Suprapubic skin (tissue), 4 donors: ENCODE measurements around the gene PI4K2B. TPM values are rescaled to one million over a fixed set of nuclear protein-coding genes. Genes with fewer than 3 reads are reported as not detected.

Source experiments
- DNase-seq, 2 donors: peaks; one replicate each; pipeline ENCODE4 v3.0.0-alpha.2; 2019; ENCODE audit warnings: low spot score in 2 of 2
- H3K27ac ChIP-seq: fragments of 200-600 bp; sonication (generic); one replicate; pipeline ENCODE4 v1.5.1; 2019
- H3K27me3 ChIP-seq: fragments of 200-600 bp; sonication (generic); one replicate; pipeline ENCODE4 v1.5.1; 2019
- H3K36me3 ChIP-seq: fragments of 200-600 bp; sonication (generic); one replicate; pipeline ENCODE4 v1.5.1; 2019
- H3K4me1 ChIP-seq: fragments of 200-600 bp; sonication (generic); one replicate; pipeline ENCODE4 v1.5.1; 2019
- H3K4me3 ChIP-seq: fragments of 200-600 bp; sonication (generic); one replicate; pipeline ENCODE4 v1.5.1; 2019; ENCODE audit warnings: mild to moderate bottlenecking
- H3K9me3 ChIP-seq: fragments of 200-600 bp; sonication (generic); one replicate; pipeline ENCODE4 v1.5.1; 2019
- CTCF ChIP-seq, 2 donors: fragments of 200-600 bp in 1 of 2; fragments of 450-650 bp in 1 of 2; sonication (generic) in 1 of 2; IDR thresholded peaks; one replicate each; pipeline ENCODE4 v1.5.1; 2016 to 2019; ENCODE audit warnings: antibody characterized with exemption in 2 of 2, mild to moderate bottlenecking in 1 of 2, moderate library complexity in 1 of 2
- EP300 ChIP-seq: sonication (generic); formaldehyde crosslinking; IDR thresholded peaks from one replicate; pipeline ENCODE4 v1.6.1; 2017; ENCODE audit warnings: antibody characterized with exemption
- POLR2A ChIP-seq, 2 donors: fragments of 450-650 bp; IDR thresholded peaks; one replicate each; pipeline ENCODE4 v1.6.1; 2017; ENCODE audit warnings: antibody characterized with exemption in 2 of 2, mild to moderate bottlenecking in 2 of 2, moderate library complexity in 2 of 2
- POLR2AphosphoS5 ChIP-seq, 3 donors: sonication (generic); formaldehyde crosslinking; IDR thresholded peaks; one replicate each; pipeline ENCODE4 v1.6.1; 2017; ENCODE audit warnings: antibody characterized with exemption in 3 of 3
- WGBS: methylation state at CpG from one replicate; pipeline ENCODE4 v1.1.5; 2018; 5-methylcytosine and 5-hydroxymethylcytosine counted together
- total RNA-seq, 4 donors: library from RNA; depleted of rRNA; stranded (reverse); fragments of >200 nt; gene quantifications; one replicate each; pipeline ENCODE4 v1.1.0, GENCODE V29; 2016

The PI4K2B gene
- total RNA-seq, 4 donors from 2014 or later: 13.2 to 21.2 (median 16.3) TPM

DNA sequence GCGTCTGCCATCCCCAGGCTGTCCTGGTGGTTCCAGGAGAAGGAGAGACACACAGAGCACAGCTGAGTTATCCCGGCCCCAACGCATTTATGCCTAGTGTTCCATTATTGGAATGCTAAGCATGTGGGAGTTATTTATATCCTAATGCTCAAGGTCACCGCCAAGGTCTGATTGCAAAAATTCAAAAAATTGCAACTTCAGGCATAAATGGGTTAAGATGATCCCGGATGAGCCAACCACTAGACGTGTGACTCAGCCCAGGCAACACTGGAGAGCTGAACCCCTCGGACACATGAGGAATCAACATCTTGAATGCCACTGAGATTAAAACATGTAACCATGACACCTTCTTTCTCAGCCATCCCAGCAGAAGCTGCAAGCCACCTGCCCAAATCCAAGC is 74.9 kb downstream of the PI4K2B start:
- no peak overlapping the region for H3K4me3 ChIP-seq
- 84% methylated on average over 7 of the region's 7 CpGs for WGBS
- DNase-seq: no peak
- no peaks in the 10 kb centered on the region for H3K9me3 ChIP-seq
- no peaks in the 10 kb centered on the region for H3K36me3 ChIP-seq
- TF ChIP-seq EP300: no peak
- TF ChIP-seq CTCF (IDR thresholded peaks at IDR 0.05): no peak
- no peak for TF ChIP-seq POLR2A (IDR thresholded peaks at IDR 0.05)
- no peak for TF ChIP-seq POLR2AphosphoS5 (IDR thresholded peaks at IDR 0.05)
- peaks cover 8% of the 10 kb centered on the region for H3K4me1 ChIP-seq
- H3K27me3 ChIP-seq: no peaks in the 10 kb centered on the region
- H3K27ac ChIP-seq: no peak overlapping the region

DNA sequence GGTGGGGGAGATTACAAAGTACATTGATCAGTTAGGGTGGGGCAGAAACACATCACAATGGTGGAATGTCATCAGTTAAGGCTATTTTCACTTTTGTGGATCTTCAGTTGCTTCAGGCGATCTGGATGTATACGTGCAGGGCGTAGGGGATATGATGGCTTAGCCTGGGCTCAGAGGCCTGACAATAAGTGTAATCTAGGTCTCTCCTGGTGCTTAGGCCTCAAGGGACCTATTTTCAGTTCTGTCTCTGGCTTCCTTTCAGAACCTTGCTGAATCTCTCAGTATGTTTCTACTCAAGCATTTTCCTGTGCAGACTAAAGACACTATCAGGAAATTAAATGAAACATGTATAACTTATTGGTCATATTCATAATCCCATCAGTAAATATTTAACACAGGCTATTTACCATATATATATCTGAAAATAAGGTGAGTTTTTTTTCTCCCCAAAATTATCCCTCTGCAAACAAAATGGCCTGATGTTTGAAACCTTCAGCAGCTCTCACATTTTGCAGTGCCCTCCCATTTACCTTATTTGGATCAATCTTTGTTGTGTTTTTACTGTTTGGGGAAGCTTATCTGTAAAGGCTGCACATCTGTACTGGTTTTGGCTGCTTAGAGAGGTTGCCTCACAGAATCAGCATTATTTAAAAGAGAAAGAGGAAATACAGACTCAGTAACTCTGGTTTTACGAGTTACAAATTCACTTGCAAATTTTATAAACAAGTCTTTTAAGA is 76.4 kb downstream of the PI4K2B start:
- no peak for TF ChIP-seq CTCF (IDR thresholded peaks at IDR 0.05)
- TF ChIP-seq POLR2A (IDR thresholded peaks at IDR 0.05): no peak
- TF ChIP-seq EP300: no peak
- no peak for TF ChIP-seq POLR2AphosphoS5 (IDR thresholded peaks at IDR 0.05)
- no peak overlapping the region for H3K4me3 ChIP-seq
- H3K27ac ChIP-seq: no peak overlapping the region
- DNase-seq: no peak
- H3K9me3 ChIP-seq: no peaks in the 10 kb centered on the region
- peaks cover 8% of the 10 kb centered on the region for H3K4me1 ChIP-seq
- H3K27me3 ChIP-seq: no peaks in the 10 kb centered on the region
- 59% methylated on average over 4 of the region's 4 CpGs for WGBS
- no peaks in the 10 kb centered on the region for H3K36me3 ChIP-seq

- Histone ChIP-seq H3K36me3 (peaks cover 2% of the 10 kb centered on the region), H3K9me3 (no peaks in the 10 kb centered on the region), H3K4me1 (peaks cover 8% of the 10 kb centered on the region), H3K4me3 (no peak overlapping the region), H3K27ac (no peak overlapping the region), H3K27me3 (no peaks in the 10 kb centered on the region)
- 96% methylated on average over 1 of the region's 1 CpG for WGBS
- TF ChIP-seq EP300 (no peak), POLR2A (IDR thresholded peaks at IDR 0.05) (no peak), POLR2AphosphoS5 (IDR thresholded peaks at IDR 0.05) (no peak), CTCF (IDR thresholded peaks at IDR 0.05) (no peak)
- no peak for DNase-seq
Measured at GRCh38 chr4:25310803-25311166, 77.0 kb downstream of the PI4K2B start.

DNA sequence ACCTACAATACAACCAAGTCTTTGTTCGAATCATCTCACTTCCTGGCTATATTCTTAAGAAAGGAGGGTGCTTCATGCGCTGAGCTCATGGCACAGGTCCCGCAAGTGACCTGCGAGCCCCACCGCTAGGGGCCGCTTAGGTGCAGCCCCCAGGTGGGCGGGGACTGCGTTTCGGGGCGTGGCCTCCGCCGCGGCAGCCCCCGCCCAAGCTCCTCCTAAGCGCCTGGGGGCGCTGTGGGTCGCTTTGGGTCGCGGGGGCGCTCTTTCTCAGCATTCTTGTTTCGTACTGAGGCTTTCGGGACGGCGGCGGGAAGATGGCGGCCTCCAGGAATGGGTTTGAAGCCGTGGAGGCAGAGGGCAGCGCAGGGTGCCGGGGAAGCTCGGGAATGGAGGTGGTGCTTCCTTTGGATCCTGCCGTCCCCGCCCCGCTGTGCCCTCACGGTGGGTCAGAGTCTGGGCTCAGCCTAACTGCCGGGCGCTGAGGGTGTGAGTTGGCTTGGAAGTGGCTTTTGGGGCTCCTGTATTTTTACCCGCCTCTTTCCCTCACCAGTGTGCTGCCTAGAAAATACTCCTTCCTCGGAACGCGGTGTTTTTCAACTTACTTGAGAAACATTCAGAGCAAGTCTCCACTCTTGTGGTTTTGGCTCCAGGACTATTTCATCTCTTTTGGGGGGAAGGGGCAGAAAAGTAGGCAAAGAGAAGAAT is 78.8 kb downstream of the PI4K2B start, which contains the start of gene ZCCHC4:
TSS of gene ZCCHC4 (plus strand) at position 279 of the 705 bp plus-strand sequence. CDS start at position 315, 36 bp downstream.
- DNase-seq: peak; percentile 94 to 95
- Histone ChIP-seq H3K27ac (peak within 1 kb of the TSS; percentile 81), H3K4me3 (peak within 1 kb of the TSS; percentile 84), H3K4me1 (peaks cover 8% of the 10 kb centered on the region), H3K27me3 (no peaks in the 10 kb centered on the region), H3K9me3 (no peaks in the 10 kb centered on the region), H3K36me3 (peaks cover 15% of the 10 kb centered on the region)
- WGBS: 0% methylated on average over 6 of the region's 40 CpGs
- TF ChIP-seq CTCF (IDR thresholded peaks at IDR 0.05): peak; percentile 68 to 99
- TF ChIP-seq POLR2AphosphoS5 (IDR thresholded peaks at IDR 0.05): peak in 2 of 3 donors; percentile 11 to 68
- no peak for TF ChIP-seq EP300

DNA sequence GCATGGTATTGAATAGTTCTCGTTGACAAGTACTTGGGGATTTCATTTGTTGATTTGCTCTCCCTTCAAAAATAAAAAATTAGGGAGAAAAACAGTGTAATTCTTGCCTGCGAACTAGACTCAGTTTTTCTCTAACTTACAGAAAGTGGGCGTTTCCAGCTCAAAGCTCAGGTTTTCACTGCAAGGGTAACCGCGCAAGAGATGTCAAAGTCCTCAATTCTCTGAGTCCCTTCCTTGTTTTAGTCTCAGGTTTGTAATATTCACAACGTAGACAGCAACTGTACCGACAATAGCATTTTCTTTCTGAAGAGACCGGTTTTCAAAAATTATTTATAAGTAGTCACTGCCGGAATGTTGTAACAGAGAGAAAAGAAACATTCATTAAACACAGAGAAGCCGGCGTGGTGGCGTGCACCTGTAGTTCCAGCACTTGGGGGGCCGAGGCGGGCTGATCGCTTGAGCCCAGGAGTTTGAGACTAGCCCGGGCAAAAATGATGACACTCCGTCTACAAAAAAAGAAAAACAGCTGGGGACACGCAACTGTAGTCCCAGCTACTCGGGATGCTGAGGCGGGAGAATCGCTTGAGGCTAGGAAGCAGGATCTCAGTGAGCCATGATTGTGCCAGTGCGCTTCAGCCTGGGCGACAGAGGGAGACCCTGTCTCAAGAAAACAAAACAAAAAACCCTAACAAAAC is 79.5 kb downstream of the PI4K2B start:
- H3K4me3 ChIP-seq: peak overlapping the region; percentile 84
- H3K36me3 ChIP-seq: peaks cover 15% of the 10 kb centered on the region
- WGBS: 10% methylated on average over 23 of the region's 23 CpGs
- peaks cover 8% of the 10 kb centered on the region for H3K4me1 ChIP-seq
- DNase-seq: no peak
- no peak for TF ChIP-seq EP300
- TF ChIP-seq POLR2AphosphoS5 (IDR thresholded peaks at IDR 0.05): no peak
- TF ChIP-seq POLR2A (IDR thresholded peaks at IDR 0.05): no peak
- no peak for TF ChIP-seq CTCF (IDR thresholded peaks at IDR 0.05)
- peak overlapping the region; percentile 81 for H3K27ac ChIP-seq
- H3K9me3 ChIP-seq: no peaks in the 10 kb centered on the region
- H3K27me3 ChIP-seq: no peaks in the 10 kb centered on the region
